HFF-Myc (cell line): ENCODE data around the gene LMBR1.
"Not testable (repeated sequence)": the region's sequence is repeated elsewhere in the genome, so short reads cannot be mapped to it uniquely, and the experiment has no call there.

Experiments
- DNase-seq: peaks from one replicate; pipeline ENCODE4 v3.0.0-alpha.2; 2011; ENCODE audit warnings: low read depth; ENCODE audit errors: extremely low read depth
- H3K4me3 ChIP-seq: replicated peaks from 2 replicates; pipeline ENCODE4 v1.5.1; 2011; ENCODE audit warnings: low read depth, mild to moderate bottlenecking, control low read depth, low read length
- TF ChIP-seq, protein P1 (sequence below): IDR thresholded peaks from 2 replicates; pipeline ENCODE4 v1.5.1; 2012; ENCODE audit warnings: mild to moderate bottlenecking, low read depth, low read length, control low read depth; ENCODE audit errors: missing control alignments

Gene LMBR1

DNA sequence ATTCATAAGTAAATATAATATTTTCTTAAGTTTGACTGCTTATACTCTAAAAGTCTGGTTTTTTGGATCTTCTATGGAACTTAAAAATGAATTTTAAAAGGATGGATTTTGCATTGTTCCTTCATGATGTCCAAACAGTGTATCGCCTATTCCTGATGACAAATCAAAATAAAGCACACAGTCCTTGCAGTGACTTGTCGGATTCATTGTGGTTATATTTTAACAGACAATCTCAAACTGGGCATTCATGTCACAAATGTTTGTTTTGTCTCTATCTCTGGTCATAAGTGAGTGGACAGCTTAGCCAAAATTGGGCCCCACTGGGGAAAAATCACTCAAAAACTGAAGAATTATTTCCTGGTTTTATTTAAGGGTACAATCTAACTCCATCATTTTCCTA is 74.8 kb downstream of the LMBR1 start:
- no peak for DNase-seq
- no peak overlapping the region for H3K4me3 ChIP-seq
- TF ChIP-seq, protein P1, sequence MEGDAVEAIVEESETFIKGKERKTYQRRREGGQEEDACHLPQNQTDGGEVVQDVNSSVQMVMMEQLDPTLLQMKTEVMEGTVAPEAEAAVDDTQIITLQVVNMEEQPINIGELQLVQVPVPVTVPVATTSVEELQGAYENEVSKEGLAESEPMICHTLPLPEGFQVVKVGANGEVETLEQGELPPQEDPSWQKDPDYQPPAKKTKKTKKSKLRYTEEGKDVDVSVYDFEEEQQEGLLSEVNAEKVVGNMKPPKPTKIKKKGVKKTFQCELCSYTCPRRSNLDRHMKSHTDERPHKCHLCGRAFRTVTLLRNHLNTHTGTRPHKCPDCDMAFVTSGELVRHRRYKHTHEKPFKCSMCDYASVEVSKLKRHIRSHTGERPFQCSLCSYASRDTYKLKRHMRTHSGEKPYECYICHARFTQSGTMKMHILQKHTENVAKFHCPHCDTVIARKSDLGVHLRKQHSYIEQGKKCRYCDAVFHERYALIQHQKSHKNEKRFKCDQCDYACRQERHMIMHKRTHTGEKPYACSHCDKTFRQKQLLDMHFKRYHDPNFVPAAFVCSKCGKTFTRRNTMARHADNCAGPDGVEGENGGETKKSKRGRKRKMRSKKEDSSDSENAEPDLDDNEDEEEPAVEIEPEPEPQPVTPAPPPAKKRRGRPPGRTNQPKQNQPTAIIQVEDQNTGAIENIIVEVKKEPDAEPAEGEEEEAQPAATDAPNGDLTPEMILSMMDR = no peak

DNA sequence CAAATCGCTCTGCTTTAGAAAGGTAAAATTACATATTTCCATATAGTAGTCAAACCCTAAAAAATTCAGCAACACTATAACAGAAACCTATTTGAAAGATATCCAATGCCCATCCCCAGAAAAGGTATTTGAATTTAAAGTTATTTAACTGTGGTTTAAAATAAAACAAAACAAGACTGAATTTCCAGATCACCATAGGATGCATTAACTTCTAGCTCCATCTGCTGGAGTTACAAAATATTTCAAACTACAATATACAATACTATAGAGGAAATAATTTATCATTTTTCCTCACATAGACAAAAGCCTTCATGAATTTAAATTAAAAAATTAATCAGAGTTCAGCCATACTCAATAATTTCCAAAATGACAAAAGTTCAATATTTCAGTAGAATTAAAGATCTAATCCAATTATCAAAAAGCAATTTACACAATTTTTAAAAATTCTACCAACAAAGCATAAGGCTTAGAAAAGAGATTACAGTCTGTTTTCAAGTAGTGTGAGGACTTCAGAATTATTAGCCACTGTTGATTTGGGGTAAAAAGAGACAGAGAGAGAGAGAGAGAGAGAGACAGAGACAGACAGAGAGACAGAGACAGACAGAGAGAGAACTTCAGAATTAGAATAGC is 75.9 kb downstream of the LMBR1 start:
- no peak for DNase-seq
- TF ChIP-seq, protein P1 = peak; percentile 4
- H3K4me3 ChIP-seq = no peak overlapping the region

DNA sequence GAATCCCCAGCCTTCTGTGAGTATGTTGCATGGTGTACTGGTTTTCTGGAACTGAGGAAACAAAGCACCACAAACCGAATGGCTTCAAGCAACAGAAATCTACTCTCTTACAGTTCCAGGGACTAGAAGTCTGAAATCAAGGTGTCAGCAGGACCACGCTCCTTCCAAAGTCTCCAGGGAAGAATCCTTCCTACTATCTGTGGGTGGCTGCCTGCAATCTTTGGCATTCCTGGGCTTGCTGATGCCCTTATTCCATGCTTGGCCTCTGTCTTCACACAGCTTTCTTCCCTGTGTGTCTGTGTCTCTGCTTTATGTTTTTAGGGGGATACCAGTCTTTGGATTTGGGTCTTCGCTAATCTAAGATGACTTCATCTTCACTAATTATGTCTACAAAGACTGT is 81.3 kb downstream of the LMBR1 start:
- no peak overlapping the region for H3K4me3 ChIP-seq
- TF ChIP-seq, protein P1 = no peak
- DNase-seq = no peak

DNA sequence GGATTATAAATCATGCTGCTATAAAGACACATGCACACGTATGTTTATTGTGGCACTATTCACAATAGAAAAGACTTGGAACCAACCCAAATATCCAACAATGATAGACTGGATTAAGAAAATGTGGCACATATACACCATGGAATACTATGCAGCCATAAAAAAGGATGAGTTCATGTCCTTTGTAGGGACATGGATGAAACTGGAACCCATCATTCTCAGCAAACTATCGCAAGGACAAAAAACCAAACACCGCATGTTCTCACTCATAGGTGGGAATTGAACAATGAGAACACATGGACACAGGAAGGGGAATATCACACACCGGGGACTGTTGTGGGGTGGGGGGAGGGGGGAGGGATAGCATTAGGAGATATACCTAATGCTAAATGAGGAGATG is 89.3 kb downstream of the LMBR1 start:
- not testable (repeated sequence) for H3K4me3 ChIP-seq, DNase-seq

DNA sequence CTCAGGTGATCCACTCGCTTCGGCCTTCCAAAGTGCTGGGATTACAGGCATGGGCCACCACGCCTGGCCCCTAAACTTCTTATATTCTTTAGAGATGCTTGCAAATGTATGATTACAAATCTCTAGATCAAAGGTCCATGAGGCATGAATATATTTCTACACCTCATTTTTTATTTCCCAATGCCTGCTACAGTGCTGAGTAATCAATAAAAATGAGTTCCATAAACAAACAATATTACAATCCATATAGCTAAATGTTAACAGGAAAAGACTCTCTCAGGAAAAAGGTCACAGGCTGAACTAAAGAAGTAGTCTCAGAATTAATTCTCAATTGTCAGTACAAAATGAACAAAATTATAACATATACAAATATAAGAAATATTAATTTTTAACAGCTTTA is 90.8 kb downstream of the LMBR1 start:
- TF ChIP-seq, protein P1 = no peak
- no peak for DNase-seq
- no peak overlapping the region for H3K4me3 ChIP-seq

DNA sequence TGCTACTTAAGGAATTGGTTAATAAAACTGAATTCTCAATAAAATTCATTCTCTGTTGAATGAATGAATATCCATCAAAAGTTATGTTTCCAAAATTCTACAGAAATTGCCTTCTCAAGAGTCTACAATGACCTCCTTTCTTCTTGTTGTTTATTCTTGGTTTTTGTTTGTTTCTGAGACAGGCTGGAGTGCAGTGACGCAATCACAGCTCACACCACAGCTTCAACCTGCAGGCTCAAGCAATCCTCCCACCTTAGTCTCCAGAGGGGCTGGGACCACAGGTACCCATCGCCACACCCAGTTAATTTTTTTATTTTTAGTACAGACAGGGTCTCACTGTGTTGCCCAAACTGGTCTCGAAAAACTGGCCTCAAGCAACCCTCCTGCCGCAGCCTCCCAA is 97.6 kb downstream of the LMBR1 start:
- DNase-seq = no peak
- TF ChIP-seq, protein P1 = no peak
- H3K4me3 ChIP-seq = no peak overlapping the region

DNA sequence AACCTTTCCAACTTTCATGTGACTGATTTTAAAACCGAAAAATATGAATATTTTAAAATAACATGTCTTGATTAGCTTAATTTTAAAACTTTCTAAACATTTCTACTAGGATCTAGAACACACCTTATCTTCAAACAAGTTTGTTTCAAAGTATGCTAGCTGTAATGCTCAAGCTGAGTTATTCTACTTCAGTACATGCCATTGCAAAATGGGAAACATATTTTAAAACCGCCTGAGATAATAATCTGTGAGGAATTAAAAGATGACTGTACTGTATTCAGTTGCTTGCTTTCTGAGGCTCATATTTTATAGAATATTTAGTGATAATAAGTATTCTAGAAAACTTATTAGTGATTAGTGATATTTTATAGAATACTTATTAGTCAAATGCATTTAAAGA is 99.6 kb downstream of the LMBR1 start:
- H3K4me3 ChIP-seq = no peak overlapping the region
- DNase-seq = no peak
- TF ChIP-seq, protein P1 = no peak
